ENCODE data around the gene LMOD3.

LMOD3 gene

GRCh38 chr3:69122403-69122802, at the start of gene LMOD3:
LMOD3 (minus strand) TSS chr3:69122595; CDS start chr3:69122386, 209 bp downstream.
- no peak for DNase-seq

- DNase-seq, result no peak
Observed at GRCh38 chr3:69172058-69172457, 49.7 kb upstream of the LMOD3 start.

- DNase-seq, result no peak
Observed at GRCh38 chr3:69166446-69166845, 44.1 kb upstream of the LMOD3 start.

- DNase-seq, result no peak
Observed at GRCh38 chr3:69165744-69166143, 43.3 kb upstream of the LMOD3 start.

- no peak for DNase-seq
Observed at GRCh38 chr3:69164296-69164695, 41.9 kb upstream of the LMOD3 start.

GRCh38 chr3:69162308-69162980, 40.0 kb upstream of the LMOD3 start:
- no peak for DNase-seq

- peak; percentile 47 for DNase-seq
Observed at GRCh38 chr3:69161587-69162307, 39.4 kb upstream of the LMOD3 start.

GRCh38 chr3:69160525-69160924, 38.1 kb upstream of the LMOD3 start:
- no peak for DNase-seq

- DNase-seq, result no peak
Observed at GRCh38 chr3:69160107-69160506, 37.7 kb upstream of the LMOD3 start.

GRCh38 chr3:69149586-69149985, 27.2 kb upstream of the LMOD3 start:
- DNase-seq, result no peak

GRCh38 chr3:69145688-69146087, 23.3 kb upstream of the LMOD3 start:
- DNase-seq, result no peak

- peak; percentile 22 for DNase-seq
Observed at GRCh38 chr3:69144631-69145245, 22.3 kb upstream of the LMOD3 start.

GRCh38 chr3:69143612-69144011, 21.2 kb upstream of the LMOD3 start:
- peak; percentile 78 for DNase-seq

GRCh38 chr3:69142797-69143454, 20.5 kb upstream of the LMOD3 start:
- no peak for DNase-seq

- peak; percentile 56 for DNase-seq
Observed at GRCh38 chr3:69142090-69142489, 19.7 kb upstream of the LMOD3 start.

GRCh38 chr3:69141313-69141712, 18.9 kb upstream of the LMOD3 start:
- DNase-seq, result no peak

GRCh38 chr3:69137412-69137811, 15.0 kb upstream of the LMOD3 start:
- DNase-seq, result no peak

- DNase-seq, result no peak
Observed at GRCh38 chr3:69137005-69137404, 14.6 kb upstream of the LMOD3 start.

- DNase-seq, result no peak
Observed at GRCh38 chr3:69130689-69131088, 8.3 kb upstream of the LMOD3 start.

- DNase-seq, result no peak
Observed at GRCh38 chr3:69129531-69129930, 7.1 kb upstream of the LMOD3 start.

GRCh38 chr3:69128509-69128908, 6.1 kb upstream of the LMOD3 start:
- no peak for DNase-seq

- DNase-seq, result no peak
Observed at GRCh38 chr3:69126999-69127398, 4.6 kb upstream of the LMOD3 start.

GRCh38 chr3:69126216-69126615, 3.8 kb upstream of the LMOD3 start:
- no peak for DNase-seq

- DNase-seq, result no peak
Observed at GRCh38 chr3:69121950-69122349, 445 bp downstream of the LMOD3 start.

All from NCI-H2171 treated with DMSO at 0.1 percent for 48 hours (cell line).